ENCODE results near the gene PCLO.
"Not testable (repeated sequence)": the region's sequence is repeated elsewhere in the genome, so short reads cannot be mapped to it uniquely, and the experiment has no call there.

The PCLO gene

GRCh38 chr7:83038787-83039186 lies 123.9 kb downstream of the PCLO start:
- no peak for DNase-seq

GRCh38 chr7:83036721-83037380 lies 125.8 kb downstream of the PCLO start:
- DNase-seq = no peak

GRCh38 chr7:83036130-83036529 lies 126.6 kb downstream of the PCLO start:
- no peak for DNase-seq

DNA sequence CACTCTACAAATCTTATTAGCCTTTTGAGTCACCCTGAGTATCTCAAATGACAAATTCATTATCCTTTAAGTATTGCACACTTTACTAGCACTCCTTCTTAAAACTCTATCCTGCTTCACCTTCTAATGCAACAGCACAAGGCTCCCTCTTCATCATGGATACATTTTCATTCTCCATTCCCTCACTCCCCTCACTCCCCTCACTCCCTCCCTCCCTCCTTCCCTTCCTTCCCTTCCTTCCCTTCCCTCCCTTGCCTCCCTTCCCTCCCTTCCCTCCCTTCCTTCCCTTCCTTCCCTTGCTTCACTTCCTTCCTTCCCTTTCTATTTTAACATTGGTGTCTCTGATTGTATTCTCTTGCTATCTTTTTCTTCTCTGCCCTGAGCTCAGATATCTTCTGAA lies 130.5 kb downstream of the PCLO start:
- no peak for DNase-seq

DNA sequence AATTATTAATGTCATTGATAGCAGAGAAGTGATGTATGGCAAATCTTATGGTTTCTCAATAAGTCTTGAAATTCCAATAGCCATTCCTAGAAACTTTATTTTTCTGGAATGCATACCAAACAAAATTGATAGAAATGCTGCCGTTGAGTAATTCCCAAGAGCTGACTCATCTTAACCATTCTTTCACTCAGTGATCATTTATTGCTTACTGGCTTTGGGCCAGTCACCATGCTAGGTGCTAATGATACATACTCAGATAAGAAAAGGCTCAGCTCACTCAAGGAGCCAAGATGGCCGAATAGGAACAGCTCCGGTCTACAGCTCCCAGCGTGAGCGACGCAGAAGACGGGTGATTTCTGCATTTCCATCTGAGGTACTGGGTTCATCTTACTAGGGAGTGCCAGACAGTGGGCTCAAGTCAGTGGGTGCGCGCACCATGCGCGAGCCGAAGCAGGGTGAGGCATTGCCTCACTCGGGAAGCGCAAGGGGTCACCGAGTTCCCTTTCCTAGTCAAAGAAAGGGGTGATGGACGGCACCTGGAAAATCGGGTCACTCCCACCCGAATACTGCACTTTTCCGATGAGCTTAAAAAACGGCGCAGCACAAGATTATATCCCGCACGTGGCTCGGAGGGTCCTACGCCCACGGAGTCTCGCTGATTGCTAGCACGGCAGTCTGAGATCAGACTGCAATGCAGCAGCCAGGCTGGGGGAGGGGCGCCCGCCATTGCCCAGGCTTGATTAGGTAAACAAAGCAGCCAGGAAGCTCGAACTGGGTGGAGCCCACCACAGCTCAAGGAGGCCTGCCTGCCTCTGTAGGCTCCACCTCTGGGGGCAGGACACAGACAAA lies 138.6 kb downstream of the PCLO start:
- DNase-seq = not testable (repeated sequence)

GRCh38 chr7:83021032-83021431 lies 141.7 kb downstream of the PCLO start:
- no peak for DNase-seq

- no peak for DNase-seq
These were observed 142.5 kb downstream of the PCLO start for GRCh38 chr7:83020161-83020560.

DNA sequence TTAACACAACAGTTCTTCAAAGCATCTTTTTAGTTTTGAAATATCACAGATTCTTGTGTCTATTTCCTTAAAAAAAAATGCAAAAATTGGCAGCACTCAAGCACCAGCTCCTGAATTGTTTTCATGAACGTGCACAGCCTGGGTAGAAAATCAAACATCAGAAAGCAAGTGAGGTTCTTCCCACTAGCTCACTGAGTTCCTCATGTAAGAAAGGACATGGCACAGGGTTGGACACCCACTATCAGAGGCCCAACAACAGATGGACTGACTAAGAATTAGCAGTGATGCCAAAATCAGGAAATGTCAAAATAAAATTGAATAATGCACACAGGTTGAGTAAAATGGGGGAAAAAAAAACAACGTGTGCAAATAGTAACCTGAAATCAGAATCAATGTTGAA lies 146.8 kb downstream of the PCLO start:
- DNase-seq = no peak

- no peak for DNase-seq
These were observed 148.1 kb downstream of the PCLO start for GRCh38 chr7:83014546-83014945.

DNA sequence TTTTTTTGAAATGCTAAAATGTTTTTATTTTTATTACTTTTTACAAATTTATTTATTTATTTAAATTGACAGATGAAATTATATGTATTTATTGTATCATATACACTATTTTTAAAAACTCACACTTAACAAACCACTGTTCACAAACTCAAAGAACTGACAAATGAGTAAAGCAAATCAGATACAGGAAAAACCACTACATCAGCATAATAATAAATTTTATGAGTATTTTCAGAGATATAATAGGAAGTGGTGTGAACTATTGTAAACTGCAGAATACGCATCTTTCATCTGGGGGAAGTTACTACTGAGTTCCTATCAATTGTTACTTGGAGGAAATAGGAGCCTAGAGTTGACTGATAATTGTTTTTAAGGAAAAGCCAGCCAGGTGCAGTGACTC lies 150.7 kb downstream of the PCLO start:
- no peak for DNase-seq

DNA sequence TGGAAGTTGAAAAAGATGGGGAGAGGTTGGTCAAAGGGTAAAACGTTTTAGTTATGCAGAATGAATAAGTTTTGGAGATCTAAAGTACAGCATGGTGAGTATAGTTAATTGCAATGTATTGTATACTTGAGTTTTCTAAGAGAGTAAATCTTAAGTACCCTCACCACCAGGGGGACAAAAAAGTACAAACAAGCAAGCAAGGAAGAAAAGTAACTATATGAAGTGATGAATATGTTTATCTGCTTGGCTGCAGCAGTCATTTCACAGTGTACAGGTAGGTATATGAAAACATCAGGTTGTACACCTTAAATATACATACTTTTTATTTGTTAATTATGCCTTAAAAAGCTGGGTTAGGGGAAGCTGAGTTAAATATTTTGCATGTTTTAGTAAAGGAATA lies 157.3 kb downstream of the PCLO start:
- DNase-seq = no peak

DNA sequence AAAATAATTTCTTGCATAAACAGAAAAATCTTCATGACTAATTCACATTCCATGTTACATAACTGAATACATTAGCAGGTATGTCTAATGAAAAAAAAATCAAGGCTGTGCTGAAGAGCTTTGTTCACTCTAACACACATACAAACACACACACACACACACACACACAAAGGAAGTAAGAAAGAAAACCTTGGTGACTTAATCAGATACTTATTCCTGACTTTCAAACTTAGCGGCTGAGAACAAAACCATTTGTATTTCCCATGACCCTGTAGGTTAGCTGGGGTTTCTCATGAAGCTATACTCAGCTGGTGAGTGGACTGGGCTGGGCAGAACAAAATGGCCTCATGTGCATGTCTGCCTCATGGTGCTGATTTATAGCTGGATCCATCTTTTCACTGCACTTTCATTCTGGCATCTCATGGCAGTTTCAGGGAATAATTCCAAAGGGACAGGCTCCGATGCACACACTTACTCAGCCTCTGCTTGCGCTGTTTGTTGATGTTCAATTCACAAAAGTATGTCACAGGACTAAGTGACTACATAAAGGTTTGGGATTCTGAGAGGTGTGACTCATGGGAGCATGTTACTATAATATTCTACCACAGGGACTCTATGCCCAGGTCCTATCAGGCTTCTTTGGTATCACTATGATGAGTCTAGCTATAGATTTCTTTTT lies 161.2 kb downstream of the PCLO start:
- DNase-seq = no peak

DNA sequence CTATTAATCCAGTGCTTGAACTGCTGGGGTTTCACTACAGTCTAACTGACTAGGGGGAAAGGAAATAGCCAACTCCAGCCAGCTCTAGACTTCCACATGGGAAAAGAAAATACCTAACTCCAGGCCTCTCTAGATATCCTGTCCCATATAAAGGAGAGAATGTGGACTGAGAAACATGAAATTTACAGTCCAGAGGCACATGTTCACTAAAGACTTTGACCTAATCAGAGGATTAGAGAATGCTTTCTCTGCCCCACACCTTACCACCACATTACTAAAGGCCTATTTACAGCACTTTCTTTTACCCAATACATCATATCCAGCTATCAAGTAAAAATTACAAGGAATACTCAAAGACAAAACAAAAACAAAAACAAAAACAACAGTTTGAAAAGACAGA lies 164.2 kb downstream of the PCLO start:
- DNase-seq = no peak

- DNase-seq = no peak
These were observed 177.4 kb downstream of the PCLO start for GRCh38 chr7:82985144-82985802.

GRCh38 chr7:82980130-82980788 lies 182.4 kb downstream of the PCLO start:
- no peak for DNase-seq

- no peak for DNase-seq
These were observed 186.7 kb downstream of the PCLO start for GRCh38 chr7:82975811-82976468.

DNA sequence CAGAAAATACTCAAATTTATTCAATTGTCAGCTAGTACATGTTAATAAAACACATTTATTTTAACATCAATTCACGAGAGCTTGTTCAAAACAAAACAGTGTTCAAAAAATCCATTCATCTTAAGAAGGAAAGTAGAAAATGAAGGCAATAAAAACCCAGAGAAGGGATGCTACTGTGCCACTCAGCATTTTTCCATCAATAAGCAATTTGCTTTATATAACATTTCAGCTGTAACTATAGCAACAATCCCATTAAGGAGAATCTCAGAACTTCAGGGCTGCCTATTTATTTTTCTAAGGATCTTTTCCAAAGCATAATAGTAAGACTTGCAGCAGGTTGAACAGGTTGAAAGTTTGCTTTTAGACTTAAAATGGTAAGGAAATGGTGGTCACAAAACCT lies 190.5 kb downstream of the PCLO start:
- DNase-seq = no peak

DNA sequence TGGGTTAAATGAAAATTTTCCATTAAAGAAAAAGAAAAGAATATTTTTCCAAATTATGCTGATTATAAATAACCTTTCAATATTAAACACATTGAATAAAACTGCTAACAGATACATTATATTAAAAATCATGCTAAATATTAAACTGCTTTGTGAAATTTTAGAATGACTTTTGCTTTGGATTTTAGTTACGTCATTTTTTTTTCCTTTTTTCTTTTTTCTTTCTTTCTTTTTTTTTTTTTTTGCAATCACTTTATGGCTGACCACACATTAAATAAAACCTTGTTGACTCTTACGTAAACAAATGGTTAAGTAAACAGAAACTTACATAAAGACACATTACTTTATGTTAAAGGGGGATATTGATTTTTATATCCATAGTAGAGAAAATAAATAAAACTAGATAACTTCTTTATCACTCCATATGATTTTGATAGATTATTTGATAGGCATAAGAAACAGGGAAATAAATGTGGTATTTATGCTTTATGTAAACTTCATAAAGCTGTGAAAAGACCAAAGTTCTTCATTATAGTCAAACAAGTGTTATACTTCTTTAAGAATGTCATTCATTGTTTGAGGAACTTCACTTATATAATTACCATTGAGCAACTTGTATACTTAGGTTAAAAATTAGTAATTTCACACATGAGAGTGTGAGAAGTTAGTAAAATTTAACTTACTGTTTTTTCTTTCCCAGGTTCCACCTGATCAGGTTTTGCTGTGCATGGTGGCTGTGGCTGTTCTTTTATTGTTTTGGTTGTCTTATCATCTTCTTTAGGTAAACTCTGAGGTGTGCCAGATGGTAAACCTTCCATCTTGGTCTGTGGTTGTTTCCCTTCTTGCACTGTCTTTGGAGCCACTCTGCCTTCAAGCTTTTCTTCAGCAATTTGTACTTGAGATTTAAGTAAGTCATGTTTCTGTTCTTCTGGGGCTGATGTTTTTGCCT lies 197.3 kb downstream of the PCLO start:
- no peak for DNase-seq

DNA sequence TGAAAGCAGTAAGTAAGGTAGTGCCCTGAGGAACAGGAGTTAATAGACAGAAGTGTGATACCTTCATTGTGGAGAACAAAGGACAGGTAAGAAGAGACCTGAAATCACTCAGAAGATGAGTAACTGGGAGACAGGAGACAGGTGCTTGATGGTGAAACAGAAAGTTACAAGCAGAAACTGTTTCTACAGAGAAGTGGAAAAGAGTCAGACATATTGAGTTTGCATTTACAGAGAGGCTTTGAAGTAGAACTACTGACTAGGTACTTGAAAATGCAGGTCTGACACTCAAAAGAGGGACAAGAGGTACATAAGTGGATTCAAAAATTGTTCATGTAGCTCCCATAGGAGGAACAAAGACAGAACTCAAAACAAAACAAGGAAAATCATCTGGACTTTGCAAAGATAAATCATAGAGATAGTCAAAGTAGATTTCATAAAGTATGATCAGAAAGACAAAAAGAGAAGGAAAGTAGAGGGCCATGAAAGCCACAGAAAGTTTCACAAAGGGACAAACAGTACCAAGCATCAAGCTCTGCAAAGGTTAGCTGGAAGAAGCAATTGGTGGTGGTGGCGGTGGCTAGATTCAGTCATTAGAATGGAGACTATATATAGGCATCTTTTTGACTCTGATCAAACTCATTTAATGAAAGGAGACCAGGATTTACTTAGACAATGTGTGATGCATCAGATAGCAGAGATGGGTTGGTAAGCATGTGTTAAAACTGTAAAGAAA lies 198.4 kb downstream of the PCLO start:
- DNase-seq = no peak

DNA sequence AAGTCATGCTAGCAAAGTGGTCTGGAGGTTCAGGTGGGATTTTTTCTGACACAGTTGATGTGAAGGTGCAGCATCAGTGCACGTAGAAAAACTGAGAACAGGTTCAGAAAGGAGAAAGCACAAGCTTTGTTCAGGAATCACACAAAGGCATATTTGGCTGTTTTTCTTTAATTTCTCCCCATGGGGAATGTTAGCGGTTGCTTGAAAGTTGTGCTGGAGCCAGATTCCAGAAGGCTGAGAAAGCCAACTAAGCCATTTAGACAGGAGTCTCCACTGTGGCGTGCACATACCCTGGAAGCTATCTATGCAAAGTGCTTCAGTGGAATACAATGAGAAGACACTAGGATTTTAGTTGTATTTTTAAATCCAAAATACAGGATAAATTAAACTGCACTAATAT lies 201.4 kb downstream of the PCLO start:
- no peak for DNase-seq

Measured in activated CD4-positive, alpha-beta T cell treated with anti-CD3 and anti-CD28 coated beads for 4 hours (primary cell).